HepG2 (cell line): ENCODE measurements around the gene SKIC2. TPM values are rescaled to one million over a fixed set of nuclear protein-coding genes. Genes with fewer than 3 reads are reported as not detected.

Source experiments
- CBFB ChIP-seq: sonication (generic); formaldehyde crosslinking; IDR thresholded peaks from 2 replicates; pipeline ENCODE4 v1.4.0; 2020; ENCODE audit warnings: missing genetic modification reagents
- CHD4 ChIP-seq: fragments of 200-600 bp; sonication (generic); IDR thresholded peaks from 2 replicates; pipeline ENCODE4 v1.7.0; 2017; ENCODE audit warnings: mild to moderate bottlenecking, low read length, borderline replicate concordance
- MTF1 ChIP-seq: sonication (generic); formaldehyde crosslinking; IDR thresholded peaks from 2 replicates; pipeline ENCODE4 v1.5.0; 2020; ENCODE audit warnings: missing genetic modification reagents
- MYNN ChIP-seq: sonication (generic); formaldehyde crosslinking; IDR thresholded peaks from 2 replicates; pipeline ENCODE4 v1.4.0; 2020; ENCODE audit warnings: mild to moderate bottlenecking, low read depth, missing genetic modification reagents
- NFYC ChIP-seq: IDR thresholded peaks from 2 replicates; pipeline ENCODE4 v1.6.1; 2016; ENCODE audit warnings: missing genetic modification reagents, missing compliant biosample characterization
- SKI ChIP-seq: fragments of 450-650 bp; IDR thresholded peaks from one replicate; pipeline ENCODE4 v1.6.1; 2018; ENCODE audit warnings: mild to moderate bottlenecking; ENCODE audit not compliant: partially characterized antibody
- ZNF251 ChIP-seq: sonication (generic); formaldehyde crosslinking; IDR thresholded peaks from 2 replicates; pipeline ENCODE4 v1.9.0; 2021; ENCODE audit warnings: mild to moderate bottlenecking, missing genetic modification reagents
- ZNF30 ChIP-seq: sonication (generic); formaldehyde crosslinking; IDR thresholded peaks from 2 replicates; pipeline ENCODE4 v1.5.0; 2020; ENCODE audit warnings: mild to moderate bottlenecking, missing genetic modification reagents
- ZNF317 ChIP-seq: sonication (generic); formaldehyde crosslinking; IDR thresholded peaks from 2 replicates; pipeline ENCODE4 v1.5.0; 2020; ENCODE audit warnings: mild to moderate bottlenecking, missing genetic modification reagents
- ZNF367 ChIP-seq: sonication (generic); formaldehyde crosslinking; IDR thresholded peaks from 2 replicates; pipeline ENCODE4 v1.4.0; 2020; ENCODE audit warnings: missing genetic modification reagents, borderline replicate concordance
- ZNF530 ChIP-seq: sonication (generic); formaldehyde crosslinking; IDR thresholded peaks from 2 replicates; pipeline ENCODE4 v1.5.0; 2020; ENCODE audit warnings: low read depth, mild to moderate bottlenecking, missing genetic modification reagents
- ZNF678 ChIP-seq: sonication (generic); formaldehyde crosslinking; IDR thresholded peaks from 2 replicates; pipeline ENCODE4 v1.4.0; 2020; ENCODE audit warnings: mild to moderate bottlenecking, missing genetic modification reagents
- ZNF746 ChIP-seq: sonication (generic); formaldehyde crosslinking; IDR thresholded peaks from 2 replicates; pipeline ENCODE4 v1.8.0; 2022; ENCODE audit warnings: mild to moderate bottlenecking, missing genetic modification reagents
- ZSCAN9 ChIP-seq: IDR thresholded peaks from 2 replicates; pipeline ENCODE4 v1.6.1; 2016; ENCODE audit warnings: borderline replicate concordance
- polyA plus RNA-seq, 8 experiments: library from polyadenylated mRNA; depleted of rRNA in 3 of 8; stranded (reverse) in 7 of 8; unstranded in 1 of 8; fragments of >200 nt; fragmentation: Illumina TruSeq in 4 of 8; extraction: Trizol in 4 of 8; gene quantifications; 2 replicates each; pipeline versions ENCODE4 v1.2.1 to v1.2.3, GENCODE V29; 2011 to 2016; ENCODE audit warnings: low read depth in 4 of 8, missing spikeins in 1 of 8, mixed read lengths in 1 of 8; ENCODE audit not compliant: insufficient read depth in 1 of 8
- total RNA-seq, 5 experiments: library from RNA; depleted of rRNA; stranded (reverse); fragments of >200 nt; fragmentation: Illumina TruSeq; extraction: Trizol; gene quantifications; 2 replicates each; pipeline ENCODE4 v1.2.3, GENCODE V29; 2016; ENCODE audit warnings: low read depth in 1 of 5
- TF ChIP-seq, protein P1 (sequence below): sonication (generic); formaldehyde crosslinking; IDR thresholded peaks from 2 replicates; pipeline ENCODE4 v1.5.1; 2020; ENCODE audit warnings: missing genetic modification reagents, mild to moderate bottlenecking, borderline replicate concordance
- TF ChIP-seq, protein P2 (sequence below): sonication (generic); formaldehyde crosslinking; IDR thresholded peaks from 2 replicates; pipeline ENCODE4 v1.4.0; 2020; ENCODE audit warnings: missing genetic modification reagents, borderline replicate concordance
- TF ChIP-seq, protein P3 (sequence below): sonication (generic); formaldehyde crosslinking; IDR thresholded peaks from 2 replicates; pipeline ENCODE4 v1.5.0; 2020; ENCODE audit warnings: mild to moderate bottlenecking, missing genetic modification reagents, borderline replicate concordance
- TF ChIP-seq, protein P4 (sequence below): IDR thresholded peaks from 2 replicates; pipeline ENCODE4 v1.6.1; 2012; ENCODE audit warnings: inconsistent platforms
- TF ChIP-seq, protein P5 (sequence below): sonication (generic); formaldehyde crosslinking; IDR thresholded peaks from 2 replicates; pipeline ENCODE4 v1.8.0; 2022; ENCODE audit warnings: missing genetic modification reagents, low read depth, mild to moderate bottlenecking, borderline replicate concordance

Gene SKIC2
- total and polyA plus RNA-seq, 2 of the 13 experiments (the other 11 are each of a cell fraction or from before 2014, with no cell fraction given), result 67.1 to 68.4 TPM

DNA sequence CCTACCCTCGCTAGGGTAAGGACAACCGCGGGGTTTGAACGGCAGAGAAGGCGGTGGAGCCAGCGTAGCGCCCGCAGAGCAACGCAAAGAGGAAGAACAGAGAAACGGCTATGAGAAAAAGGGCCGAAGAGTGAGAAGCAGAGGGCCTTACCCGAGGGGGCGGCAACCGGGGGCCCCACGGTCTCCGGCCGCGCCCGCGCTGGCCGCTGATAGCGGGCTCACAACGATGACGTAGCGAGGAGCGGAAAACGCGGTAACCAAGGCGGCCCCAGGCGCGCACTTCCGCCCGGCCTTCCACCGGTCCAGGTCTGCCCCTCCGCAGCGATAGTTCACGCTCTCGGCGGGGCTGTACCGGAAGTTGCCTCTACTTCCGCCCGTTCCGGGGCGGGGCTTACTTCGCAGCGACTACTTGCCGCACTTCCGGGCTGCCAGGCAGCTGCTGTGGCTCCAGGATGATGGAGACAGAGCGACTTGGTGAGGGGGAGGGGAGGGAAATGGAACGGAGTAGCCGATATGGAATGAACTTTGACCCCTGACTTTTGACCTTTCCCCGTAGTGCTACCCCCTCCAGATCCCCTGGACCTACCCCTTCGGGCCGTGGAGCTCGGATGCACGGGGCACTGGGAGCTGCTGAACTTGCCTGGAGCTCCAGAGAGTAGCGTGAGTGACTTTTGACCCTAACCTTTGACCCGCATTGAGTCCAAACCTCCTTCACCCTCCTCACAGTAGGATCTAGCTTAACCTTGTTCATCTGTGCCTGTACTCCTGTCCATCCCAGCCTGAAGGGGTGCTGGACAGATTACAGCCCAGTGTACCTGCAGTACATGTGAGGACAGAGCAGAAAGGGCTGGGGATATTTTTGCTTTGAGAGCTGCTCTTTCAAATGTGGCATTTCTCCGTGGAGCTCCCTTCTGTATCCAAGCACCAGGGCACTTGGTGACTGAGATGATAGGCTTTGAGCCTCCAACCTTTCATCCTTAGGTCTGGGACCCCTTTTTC is at the start of gene SKIC2, which contains the start of gene NELFE (continued):
- TF ChIP-seq, protein P1, sequence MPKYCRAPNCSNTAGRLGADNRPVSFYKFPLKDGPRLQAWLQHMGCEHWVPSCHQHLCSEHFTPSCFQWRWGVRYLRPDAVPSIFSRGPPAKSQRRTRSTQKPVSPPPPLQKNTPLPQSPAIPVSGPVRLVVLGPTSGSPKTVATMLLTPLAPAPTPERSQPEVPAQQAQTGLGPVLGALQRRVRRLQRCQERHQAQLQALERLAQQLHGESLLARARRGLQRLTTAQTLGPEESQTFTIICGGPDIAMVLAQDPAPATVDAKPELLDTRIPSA (CRISPR knock-in tag), result peak; percentile 15; the same call in 1 of the 2 replicates
- TF ChIP-seq, protein P2, sequence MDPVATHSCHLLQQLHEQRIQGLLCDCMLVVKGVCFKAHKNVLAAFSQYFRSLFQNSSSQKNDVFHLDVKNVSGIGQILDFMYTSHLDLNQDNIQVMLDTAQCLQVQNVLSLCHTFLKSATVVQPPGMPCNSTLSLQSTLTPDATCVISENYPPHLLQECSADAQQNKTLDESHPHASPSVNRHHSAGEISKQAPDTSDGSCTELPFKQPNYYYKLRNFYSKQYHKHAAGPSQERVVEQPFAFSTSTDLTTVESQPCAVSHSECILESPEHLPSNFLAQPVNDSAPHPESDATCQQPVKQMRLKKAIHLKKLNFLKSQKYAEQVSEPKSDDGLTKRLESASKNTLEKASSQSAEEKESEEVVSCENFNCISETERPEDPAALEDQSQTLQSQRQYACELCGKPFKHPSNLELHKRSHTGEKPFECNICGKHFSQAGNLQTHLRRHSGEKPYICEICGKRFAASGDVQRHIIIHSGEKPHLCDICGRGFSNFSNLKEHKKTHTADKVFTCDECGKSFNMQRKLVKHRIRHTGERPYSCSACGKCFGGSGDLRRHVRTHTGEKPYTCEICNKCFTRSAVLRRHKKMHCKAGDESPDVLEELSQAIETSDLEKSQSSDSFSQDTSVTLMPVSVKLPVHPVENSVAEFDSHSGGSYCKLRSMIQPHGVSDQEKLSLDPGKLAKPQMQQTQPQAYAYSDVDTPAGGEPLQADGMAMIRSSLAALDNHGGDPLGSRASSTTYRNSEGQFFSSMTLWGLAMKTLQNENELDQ (CRISPR knock-in tag), result no peak
- TF ChIP-seq MYNN (CRISPR knock-in tag), result no peak; the same call in none of the 2 replicates
- 0 out of 2 replicates have a peak, but pooled peaks have one; percentile 68 for TF ChIP-seq ZNF678
- TF ChIP-seq, protein P3, sequence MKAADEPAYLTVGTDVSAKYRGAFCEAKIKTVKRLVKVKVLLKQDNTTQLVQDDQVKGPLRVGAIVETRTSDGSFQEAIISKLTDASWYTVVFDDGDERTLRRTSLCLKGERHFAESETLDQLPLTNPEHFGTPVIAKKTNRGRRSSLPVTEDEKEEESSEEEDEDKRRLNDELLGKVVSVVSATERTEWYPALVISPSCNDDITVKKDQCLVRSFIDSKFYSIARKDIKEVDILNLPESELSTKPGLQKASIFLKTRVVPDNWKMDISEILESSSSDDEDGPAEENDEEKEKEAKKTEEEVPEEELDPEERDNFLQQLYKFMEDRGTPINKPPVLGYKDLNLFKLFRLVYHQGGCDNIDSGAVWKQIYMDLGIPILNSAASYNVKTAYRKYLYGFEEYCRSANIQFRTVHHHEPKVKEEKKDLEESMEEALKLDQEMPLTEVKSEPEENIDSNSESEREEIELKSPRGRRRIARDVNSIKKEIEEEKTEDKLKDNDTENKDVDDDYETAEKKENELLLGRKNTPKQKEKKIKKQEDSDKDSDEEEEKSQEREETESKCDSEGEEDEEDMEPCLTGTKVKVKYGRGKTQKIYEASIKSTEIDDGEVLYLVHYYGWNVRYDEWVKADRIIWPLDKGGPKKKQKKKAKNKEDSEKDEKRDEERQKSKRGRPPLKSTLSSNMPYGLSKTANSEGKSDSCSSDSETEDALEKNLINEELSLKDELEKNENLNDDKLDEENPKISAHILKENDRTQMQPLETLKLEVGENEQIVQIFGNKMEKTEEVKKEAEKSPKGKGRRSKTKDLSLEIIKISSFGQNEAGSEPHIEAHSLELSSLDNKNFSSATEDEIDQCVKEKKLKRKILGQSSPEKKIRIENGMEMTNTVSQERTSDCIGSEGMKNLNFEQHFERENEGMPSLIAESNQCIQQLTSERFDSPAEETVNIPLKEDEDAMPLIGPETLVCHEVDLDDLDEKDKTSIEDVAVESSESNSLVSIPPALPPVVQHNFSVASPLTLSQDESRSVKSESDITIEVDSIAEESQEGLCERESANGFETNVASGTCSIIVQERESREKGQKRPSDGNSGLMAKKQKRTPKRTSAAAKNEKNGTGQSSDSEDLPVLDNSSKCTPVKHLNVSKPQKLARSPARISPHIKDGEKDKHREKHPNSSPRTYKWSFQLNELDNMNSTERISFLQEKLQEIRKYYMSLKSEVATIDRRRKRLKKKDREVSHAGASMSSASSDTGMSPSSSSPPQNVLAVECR (CRISPR knock-in tag), result peak; percentile 100
- TF ChIP-seq ZSCAN9 (CRISPR knock-in tag), result peak; percentile 50; the same call in 1 of the 2 replicates
- TF ChIP-seq CHD4, result 0 out of 2 replicates have a peak, but pooled peaks have one; percentile 37
- TF ChIP-seq ZNF251 (CRISPR knock-in tag), result no peak
- no peak for TF ChIP-seq ZNF367 (CRISPR knock-in tag)
- peak; percentile 67; the same call in 1 of the 2 replicates for TF ChIP-seq ZNF746 (CRISPR knock-in tag)
- TF ChIP-seq, protein P4, sequence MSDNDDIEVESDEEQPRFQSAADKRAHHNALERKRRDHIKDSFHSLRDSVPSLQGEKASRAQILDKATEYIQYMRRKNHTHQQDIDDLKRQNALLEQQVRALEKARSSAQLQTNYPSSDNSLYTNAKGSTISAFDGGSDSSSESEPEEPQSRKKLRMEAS, result peak; percentile 87; the same call in 1 of the 2 replicates
- TF ChIP-seq ZNF530 (CRISPR knock-in tag), result no peak
- TF ChIP-seq ZNF30 (CRISPR knock-in tag), result no peak
- no peak for TF ChIP-seq MTF1 (CRISPR knock-in tag)
- TF ChIP-seq ZNF317, result no peak
- TF ChIP-seq, protein P5, sequence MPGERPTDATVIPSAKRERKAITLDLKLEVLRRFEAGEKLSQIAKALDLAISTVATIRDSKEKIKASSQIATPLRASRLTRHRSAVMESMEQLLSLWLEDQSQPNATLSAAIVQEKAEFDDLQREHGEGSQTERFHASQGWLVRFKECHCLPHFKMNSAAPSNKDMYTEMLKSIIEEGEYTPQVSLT (CRISPR knock-in tag), result no peak
- peak; percentile 92 for TF ChIP-seq CBFB (CRISPR knock-in tag)
- TF ChIP-seq SKI, result peak; percentile 25
- TF ChIP-seq NFYC (CRISPR knock-in tag), result peak; percentile 64
